Muscle of back (tissue), 13 donors: ENCODE data around the gene FOXO6. TPM values are rescaled to one million over a fixed set of nuclear protein-coding genes. Genes with fewer than 3 reads are reported as not detected.

ENCODE experiments used
- DNase-seq, 3 donors: peaks; one replicate each; pipeline versions ENCODE4 v3.0.0 to v3.0.0-alpha.2; 2013
- long read RNA-seq, 9 donors: transcript quantifications; one replicate each; lab custom pipeline, GENCODE V29; 2026
- polyA plus RNA-seq, 10 donors: library from polyadenylated mRNA; unstranded; fragments of 120-200 nt; gene quantifications; one replicate each; pipeline ENCODE4 v1.2.1, GENCODE V29; 2013; ENCODE audit not compliant: insufficient read length in 10 of 10

The FOXO6 gene
- polyA plus RNA-seq, result 10 to 100 TPM in 7 of 10 donors, 1 to 10 TPM in 3; 7.1 to 12.1 (median 10.7) TPM
- long read RNA-seq, donor 1, transcript FOXO6-201 (2 exons, 2,398 nt), result major isoform, 9 of 9 reads
- long read RNA-seq, donor 1, partial matches to known transcripts, result 0 of 9 reads
- long read RNA-seq, donor 1, other reads (novel, unspliced or antisense), result 0 of 9 reads
- long read RNA-seq, donor 2, partial matches to known transcripts, result 8 of 9 reads
- long read RNA-seq, donor 2, other reads (novel, unspliced or antisense), result 0 of 9 reads
- long read RNA-seq, donor 3, result 0 reads
- long read RNA-seq, donor 4, partial matches to known transcripts, result 0 of 2 reads
- long read RNA-seq, donor 4, other reads (novel, unspliced or antisense), result 0 of 2 reads
- long read RNA-seq, donor 5, partial matches to known transcripts, result 0 of 2 reads
- long read RNA-seq, donor 5, other reads (novel, unspliced or antisense), result 0 of 2 reads
- long read RNA-seq, donor 6, partial matches to known transcripts, result 0 of 1 reads
- long read RNA-seq, donor 6, other reads (novel, unspliced or antisense), result 0 of 1 reads
- long read RNA-seq, donor 7, partial matches to known transcripts, result 0 of 3 reads
- long read RNA-seq, donor 7, other reads (novel, unspliced or antisense), result 0 of 3 reads
- long read RNA-seq, donor 8, partial matches to known transcripts, result 0 of 3 reads
- long read RNA-seq, donor 8, other reads (novel, unspliced or antisense), result 0 of 3 reads
- long read RNA-seq, donor 9, partial matches to known transcripts, result 0 of 2 reads
- long read RNA-seq, donor 9, other reads (novel, unspliced or antisense), result 0 of 2 reads

DNA sequence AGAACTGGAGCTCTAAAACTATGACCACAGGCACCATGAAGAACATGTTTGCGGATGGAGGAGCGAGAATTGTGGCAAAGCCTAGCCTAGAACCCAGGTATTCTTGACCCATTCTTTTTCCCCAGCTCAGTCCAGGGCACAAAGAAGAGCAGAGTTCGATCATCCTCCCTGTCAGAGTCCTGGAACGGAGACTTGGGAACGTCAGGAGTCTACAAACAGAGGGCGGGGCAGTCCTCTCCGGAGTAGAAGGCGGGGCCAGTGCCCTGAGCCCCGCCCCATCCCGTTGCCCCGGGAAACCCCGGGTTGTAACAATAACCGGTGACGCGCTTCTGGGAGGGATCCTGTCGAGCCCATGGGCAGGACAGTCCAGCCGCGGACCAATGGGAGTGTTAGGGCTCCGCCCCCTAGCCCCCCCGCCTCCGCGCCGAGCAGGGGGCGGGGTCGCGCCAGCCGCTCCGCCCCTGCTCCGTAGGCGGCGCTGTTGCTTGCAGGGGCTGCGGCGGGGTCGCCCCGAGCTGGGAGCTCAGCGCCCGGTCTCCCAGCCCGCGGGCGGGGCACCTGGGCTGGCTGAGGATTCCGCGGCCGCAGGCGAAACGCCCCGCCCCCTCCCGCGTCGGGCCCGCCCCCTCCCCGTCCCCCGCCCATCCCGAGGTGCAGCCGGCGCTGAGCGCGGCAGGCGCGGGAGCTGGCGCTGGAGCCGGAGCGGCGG, at the start of gene FOXO6:
Gene FOXO6, plus strand, starts transcription at position 649 of the 709 bp plus-strand sequence.
- peak; percentile 96 to 99 (median 99) for DNase-seq

DNA sequence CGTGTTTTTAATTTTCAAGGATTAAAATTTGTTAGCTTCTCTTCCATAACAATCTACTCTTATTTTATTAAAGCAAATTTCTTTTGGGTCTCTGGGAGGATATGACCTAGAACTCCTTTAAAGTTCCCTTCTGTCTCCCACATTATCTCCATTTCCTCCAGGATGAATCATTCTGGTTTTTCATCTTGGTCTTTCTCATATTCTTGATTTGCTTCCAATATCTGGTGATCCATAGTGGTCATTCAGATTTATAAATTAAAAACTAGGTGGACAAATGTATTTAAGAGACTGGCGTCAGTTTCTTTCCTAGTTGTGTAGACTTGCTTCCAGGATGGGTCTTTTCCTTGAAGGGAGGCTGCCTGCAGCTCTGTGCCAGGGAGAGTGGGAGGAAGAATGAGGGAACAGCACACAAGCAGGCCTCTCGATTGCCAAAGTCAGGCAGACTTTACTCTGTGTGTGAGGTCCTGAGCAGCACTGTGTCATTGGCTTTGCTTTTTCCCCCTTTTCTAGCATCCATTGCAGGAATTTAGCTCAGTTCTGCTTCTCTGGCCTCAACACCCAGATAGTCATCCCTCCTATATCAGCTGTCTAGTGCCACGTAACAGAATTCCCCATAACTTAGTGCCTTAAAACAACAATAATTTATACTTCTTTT, 48.1 kb upstream of the FOXO6 start:
- DNase-seq, result no peak

DNA sequence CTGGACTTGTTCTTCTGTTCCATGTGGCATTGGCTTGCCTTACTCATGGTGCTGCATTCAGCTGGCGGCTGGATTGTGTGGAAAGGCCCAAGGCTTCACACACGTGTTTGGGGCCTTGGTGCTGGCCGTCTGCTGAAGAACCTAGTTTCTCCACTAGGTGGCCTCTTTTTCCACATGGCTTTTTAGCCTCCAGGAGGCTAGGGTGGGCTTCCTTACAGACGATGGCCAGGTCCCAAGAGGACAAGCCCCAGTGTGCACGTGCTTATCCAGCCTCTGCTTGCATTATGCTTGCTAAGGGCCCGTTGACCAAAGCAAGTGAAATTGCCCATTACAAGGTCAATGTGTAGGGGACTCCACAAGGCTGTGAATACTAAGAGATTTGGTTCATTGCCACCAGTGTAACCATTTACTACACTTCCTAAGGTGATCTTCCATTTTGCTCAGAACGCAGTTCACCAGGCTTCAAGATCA, 47.5 kb upstream of the FOXO6 start:
- DNase-seq, result no peak

DNA sequence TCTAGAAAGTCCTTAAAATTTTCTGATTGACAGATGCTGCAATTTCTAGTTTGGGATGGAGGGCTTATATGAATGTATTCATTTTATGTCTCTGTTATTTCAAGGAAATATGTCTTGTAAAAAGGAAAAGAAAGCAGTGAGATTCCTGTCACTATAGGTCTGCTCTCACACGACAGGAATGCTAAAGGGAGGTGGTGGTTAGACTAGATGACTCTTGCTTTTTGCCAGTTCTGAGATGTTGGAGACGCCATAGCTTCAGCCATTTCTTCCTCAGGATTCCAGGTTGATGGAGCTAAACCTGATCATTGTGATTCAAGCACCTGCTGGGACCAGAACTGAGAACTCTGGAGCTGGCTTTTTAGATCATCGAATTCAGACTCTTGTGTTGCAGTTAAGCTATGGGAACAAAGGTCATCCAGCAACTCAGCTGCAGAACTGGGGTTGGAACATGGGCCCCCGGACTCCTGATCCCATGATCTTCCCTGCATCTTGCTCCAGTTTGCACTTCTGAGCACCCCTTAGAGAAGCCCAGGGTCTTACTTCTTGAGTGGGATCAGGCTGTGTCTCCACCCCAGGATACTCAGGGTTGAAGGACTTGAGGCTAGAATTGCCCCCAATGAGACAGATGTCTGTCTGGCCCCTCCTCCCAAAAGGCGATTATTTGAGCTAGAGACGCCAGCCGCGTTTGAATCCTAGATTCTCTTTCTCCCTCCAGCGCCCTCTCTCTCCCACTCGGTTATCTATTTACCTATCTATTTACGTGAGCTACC, 46.7 kb upstream of the FOXO6 start:
- DNase-seq, result no peak

DNA sequence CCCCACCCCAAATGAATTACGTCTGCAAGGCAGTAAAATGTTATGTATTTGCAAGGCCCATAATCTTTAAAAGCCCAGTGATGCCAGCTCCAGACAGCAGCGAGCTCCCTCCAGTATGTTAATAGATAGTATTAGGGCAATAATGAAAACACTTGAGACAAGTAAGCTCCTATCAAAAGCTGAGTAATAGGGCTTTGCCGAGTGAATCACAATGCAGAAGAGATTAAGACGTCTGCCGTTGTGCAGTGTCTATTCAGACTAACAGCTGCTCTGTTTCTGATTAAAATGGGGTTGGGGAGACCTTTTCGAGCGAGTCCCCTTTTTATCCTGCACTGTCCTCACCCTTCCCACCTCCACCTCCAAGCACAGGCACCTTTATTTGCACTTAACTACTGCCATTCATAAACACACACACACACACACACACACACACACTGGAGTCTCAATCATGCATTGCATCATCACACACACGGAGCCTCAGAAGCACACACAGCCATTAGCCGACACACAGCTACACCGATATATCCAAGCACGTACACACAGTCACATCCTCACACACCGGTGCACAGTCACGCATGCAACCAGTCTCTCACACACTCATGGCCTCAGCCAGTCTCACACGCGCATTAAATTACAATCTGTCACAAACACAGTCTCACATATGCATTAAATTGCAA, 46.0 kb upstream of the FOXO6 start:
- no peak for DNase-seq

DNA sequence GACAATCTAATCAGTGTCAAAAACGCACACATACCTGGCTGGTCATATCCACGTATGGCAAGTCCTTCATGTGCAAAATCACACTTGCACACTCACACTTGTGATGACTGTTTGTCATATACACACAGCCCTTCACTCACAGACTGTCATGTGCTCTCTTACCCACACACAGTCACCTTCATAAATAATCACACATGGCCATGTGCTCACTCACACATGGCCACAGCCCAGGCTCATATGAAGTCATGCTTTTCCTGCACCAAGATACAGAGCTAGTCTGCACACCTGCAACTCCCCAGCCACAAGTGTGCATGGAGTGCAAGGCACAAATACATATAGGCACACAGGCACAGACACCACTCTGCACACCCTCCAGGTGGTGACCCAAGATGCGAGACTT, 45.4 kb upstream of the FOXO6 start:
- DNase-seq, result no peak

DNA sequence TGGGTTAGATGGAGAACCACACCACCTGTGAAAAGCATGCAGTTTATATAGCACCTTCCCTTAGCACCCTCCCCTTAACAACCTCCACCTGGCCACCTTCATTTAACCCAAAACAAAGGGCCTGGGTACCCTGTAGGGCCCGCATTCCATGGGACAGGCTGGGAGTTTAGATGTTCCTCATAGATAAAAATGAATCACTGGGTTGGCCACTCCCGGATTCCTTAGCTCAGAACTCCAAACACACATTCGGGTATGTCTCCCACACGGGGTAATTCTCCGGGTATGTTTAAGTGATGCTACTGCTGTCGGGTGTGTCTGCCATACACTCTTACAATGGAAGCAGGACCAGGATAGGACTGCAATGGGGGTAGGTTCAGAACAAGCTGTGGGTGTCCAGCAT, 43.9 kb upstream of the FOXO6 start:
- DNase-seq, result no peak

DNA sequence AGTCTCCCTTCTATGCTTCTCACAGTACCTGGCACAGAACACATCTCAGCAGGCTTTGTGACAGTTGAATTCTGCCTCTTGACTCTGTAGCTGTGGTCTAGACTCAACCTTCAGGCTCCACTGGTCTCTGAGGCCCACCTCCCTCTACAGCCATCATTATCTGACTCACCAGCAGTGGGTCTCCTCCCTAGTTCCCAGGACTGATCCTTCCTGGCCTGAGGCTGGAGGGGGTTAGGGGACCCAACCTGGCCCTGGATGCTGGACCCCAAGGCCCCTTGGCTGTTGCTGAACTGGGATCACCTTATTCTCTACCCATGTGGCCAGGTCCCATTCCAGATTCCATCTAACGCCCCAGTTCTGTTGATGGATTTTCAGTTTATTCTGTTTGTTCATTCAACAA, 43.1 kb upstream of the FOXO6 start:
- DNase-seq, result no peak

DNA sequence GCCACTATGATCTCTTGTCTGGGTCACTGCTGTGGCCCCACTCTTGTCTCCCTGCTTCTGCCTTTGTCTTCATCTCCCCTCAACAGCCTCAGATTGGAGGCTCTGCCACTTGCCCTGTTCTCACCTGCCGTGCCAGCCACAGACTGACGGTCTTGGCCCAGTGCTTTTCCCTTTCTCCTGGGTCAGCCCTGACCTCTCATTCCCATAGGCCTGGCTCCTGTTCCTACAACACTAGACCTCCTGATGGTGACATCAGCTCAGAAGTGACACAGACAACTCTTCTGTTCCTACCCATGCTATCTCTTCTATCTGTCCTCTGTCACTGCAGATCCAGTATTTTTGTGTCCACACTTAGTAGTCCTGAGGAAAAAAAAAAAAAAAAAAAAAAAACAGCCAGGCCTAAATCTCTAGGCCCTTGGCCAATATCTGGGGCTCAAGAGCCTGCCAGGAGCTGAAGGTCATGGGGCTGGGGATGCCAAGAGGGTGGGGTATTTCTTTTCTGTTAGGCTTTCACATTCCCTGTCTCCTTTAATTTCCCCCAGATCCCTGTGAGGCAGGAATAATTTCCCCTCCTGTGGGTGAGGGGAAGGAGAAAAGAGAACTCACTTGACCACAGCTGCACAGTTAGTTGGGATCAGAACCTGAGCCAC, 42.0 kb upstream of the FOXO6 start:
- DNase-seq, result no peak

DNA sequence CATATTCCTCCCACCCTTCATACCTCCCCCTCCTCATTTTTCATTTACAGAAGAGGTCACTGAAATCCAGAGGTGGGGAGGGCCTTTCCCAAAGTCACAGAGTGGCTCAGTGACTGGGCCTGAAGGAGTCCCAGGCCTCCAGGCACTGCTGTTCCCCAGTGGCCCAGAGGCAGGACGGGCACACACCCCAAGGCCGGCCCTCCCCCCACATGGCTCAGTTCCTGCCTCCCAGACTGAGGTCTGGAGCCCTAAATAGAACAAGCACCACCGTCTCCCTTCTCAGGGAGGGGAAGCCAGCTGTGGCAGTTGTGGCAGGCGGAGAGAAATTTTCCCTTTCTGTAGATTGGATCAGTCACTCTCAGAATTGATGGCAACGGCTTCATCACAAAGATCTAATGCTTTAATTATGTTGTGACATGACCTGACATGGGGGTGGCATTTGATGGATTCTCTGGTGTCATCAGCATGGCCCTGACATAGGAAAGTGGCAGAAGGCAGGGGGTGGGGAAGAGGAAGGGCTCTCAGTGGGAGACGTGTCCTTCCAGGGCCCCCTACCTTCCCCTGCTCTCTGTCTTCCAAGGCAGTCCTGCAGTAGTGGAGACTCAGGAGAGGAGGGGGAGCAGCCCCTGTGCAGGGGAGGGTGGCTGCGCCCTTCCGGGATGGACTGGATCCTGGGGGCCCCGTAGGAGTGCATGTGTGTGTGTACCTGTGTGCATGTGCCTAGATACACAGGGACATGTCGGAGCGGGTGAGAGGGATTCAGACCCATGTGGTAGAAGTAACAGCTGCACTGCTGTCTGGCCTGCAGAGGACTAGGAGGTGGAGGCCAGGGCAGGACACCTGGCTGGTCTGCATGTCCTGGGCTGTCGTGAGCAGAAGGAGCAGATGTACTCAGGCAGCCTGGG, 41.2 kb upstream of the FOXO6 start:
- DNase-seq, result peak in 1 of 3 donors; percentile 21

DNA sequence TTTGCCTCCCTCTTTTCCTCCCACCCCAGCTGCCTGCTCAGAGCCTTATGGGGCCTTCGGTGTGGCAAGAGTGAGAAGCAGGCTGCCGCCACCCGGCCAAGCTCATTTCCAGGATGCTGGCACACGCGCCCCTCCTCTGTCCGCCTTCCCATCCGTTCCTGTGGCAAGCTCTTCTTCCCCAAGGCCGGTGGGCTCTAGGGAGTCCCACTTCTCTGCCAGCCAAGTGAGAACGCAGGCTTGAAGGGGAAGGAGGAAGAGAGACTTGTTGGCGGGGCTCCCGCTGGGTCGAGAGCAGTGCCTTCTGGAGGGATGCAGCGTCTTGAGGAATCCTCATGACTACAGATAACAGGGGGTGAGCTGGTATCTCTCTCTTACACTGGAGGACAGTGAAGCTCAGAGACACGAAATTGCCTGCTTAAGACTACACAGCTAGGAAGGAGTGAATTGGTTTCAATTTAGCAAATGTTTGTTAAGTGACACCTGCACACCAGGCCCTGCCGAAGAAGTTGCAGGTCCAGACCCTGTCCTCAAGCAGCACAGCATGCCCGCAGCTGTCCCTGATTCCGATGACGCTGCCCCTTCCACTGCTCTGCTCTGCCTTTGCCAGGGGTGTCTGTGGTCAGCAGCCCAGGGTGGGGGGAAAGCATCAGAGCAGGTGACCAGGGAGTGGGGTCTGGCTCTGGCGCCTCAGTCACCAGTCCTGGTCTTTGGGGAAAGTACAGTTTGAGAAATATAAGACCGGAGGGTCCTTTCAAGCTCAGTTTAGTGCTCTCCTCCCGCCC, 40.1 kb upstream of the FOXO6 start:
- DNase-seq, result no peak

DNA sequence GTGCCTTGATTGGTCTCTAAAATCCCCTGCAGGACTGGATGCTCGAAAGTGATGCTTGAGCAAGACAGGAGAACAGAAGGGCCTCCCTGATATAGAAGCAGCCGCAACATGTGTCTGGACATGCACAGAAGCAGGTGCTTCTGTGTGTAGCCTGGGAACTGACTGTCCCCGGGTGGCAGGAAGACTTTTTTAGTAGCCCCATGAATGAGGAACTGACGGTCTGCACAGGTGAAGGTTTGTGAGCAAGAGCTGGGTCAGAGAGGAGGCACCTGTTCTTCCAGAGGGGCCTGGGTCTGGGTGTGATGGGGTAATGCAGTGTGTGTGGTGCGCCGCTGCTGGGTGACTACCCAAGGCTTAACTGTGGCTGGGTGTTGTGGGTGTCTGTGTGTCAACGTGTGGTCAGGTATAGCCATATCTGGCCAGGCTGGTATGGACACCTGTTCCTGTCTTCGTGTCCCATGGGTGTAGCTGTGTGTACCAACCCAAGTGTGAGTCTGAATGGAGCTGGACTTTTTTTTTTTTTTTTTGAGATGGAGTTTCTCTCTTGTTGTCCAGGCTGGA, 39.1 kb upstream of the FOXO6 start:
- DNase-seq, result no peak

DNA sequence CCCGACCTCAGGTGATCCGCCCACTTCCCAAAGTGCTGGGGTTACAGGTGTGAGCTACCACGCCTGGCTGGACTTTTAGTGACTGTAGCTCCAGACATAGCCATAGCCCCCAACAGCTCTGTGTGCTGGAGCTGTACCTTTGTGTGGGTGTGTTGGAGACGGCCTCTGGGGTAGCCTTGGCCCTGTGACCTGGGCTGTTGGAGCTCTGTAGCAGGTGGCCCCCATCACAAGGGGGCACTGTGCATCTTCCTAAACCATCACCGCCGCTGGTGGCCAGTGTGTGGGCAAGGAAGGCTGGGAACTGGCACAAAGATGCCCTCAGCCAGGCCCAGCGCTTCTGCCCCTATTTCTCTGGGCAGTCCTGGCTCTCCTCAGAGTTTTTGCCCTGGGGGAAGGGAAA, 38.4 kb upstream of the FOXO6 start:
- DNase-seq, result no peak

DNA sequence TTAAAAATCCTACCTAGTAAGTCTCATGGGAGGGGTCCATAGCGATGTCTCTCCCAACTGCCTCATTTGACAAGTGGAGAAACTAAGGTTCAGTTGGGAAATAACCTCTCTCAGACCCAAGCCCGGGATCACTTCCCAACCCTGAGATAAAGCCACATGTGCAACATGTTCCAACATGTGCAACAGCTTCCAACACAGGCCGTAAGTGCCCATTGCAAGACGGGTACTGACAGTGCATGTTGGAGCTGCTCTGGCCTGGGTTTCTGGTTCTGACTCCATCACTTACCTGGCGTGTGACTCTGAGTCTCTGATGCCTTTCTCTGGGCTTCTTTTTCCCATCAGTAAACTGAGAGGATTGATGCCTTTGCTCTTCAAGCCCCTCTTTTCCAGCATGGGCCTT, 38.0 kb upstream of the FOXO6 start:
- no peak for DNase-seq

DNA sequence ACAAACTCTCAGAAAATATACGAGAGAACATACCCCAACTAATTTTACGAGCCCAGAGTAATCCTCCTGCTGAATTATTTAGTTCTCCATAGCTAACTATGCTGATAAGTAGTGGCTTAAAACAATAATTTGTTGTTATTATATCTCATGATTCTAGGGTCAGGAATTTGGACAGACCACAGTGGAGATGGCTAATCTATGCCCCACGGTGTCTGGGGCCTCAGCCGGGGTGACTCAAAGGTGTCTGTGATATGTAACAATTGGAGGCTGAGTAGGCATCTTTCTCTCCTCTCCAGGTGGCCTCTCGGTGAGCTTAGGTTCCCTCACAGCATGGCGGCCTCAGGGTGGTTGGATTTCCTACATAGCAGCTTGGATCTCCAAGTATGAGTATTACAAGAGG, 35.4 kb upstream of the FOXO6 start:
- DNase-seq, result no peak

DNA sequence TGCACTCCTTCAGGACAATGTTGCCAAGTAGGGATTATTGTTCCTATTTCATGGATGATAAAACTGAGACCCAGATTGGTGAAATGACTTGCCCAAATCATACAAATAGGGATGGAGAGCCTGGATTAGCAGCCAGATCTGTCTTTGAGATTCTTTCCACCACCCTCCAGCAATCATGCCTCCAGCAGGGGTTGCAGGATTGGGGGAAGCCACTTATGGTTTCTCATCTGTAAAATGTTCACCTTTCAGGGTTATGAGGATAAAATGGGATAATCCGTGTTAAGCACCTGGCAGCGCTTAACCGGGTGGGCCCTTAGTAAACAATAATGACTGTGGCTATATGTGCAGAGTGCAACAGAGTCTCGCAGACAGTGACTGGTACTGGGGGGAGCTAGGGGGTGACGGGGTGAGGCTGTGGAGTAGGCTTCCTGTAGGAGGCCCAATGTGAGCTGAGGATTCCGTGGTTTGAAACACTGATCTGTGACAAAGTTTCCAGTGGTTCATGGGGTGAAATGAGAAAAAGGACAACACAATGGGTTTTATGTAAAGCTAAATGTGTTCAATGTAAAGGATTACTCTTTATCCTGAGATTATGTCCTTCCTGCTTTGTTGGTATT, 33.7 kb upstream of the FOXO6 start:
- DNase-seq, result no peak

DNA sequence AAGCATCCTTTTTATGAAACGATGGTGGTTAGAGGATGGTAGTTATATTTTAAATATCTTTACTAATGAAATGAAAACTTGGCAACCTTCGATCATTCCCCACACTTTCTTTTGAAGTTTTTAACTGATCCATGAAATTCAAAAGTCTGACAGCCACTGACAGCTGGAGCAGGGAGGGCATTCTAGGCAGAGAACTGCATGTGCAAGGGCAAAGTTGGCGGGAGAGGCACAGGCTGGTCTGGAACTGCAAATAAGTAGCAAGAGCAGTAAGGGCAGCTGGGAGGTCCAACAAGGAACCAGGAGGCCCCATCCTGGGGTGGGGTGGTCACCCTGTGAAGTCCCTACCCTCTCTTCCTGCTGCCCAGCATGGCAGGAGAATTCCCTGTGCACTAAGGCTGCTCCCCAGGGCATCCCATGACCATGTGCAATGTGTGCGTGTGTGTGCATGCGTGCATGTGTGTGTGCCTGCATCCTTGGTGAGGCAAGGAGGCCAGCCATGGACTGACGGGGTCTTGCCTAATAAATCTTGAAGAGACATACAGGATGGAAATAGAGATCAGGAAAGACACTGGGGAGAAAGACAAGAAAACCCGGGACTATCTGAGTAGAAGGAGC, 33.1 kb upstream of the FOXO6 start:
- DNase-seq, result no peak
